GM18873 (cell line): ENCODE data around the gene GLIS1.

Experiments
- ATAC-seq: cut with Tn5 transposase; IDR thresholded peaks from one replicate; pipeline ENCODE4 v1.9.1; 2021; ENCODE audit warnings: mild to moderate bottlenecking, moderate library complexity, moderate number of reproducible peaks; ENCODE audit not compliant: unreplicated experiment, low FRiP score

Gene GLIS1

GRCh38 chr1:53622531-53622930 lies 116.4 kb downstream of the GLIS1 start:
- no peak for ATAC-seq

GRCh38 chr1:53621144-53621543 lies 117.8 kb downstream of the GLIS1 start:
- no peak for ATAC-seq

GRCh38 chr1:53620061-53620855 lies 118.7 kb downstream of the GLIS1 start:
- ATAC-seq: no peak

- no peak for ATAC-seq
Observed at GRCh38 chr1:53619367-53620060, 119.5 kb downstream of the GLIS1 start.

GRCh38 chr1:53618500-53619366 lies 120.2 kb downstream of the GLIS1 start:
- no peak for ATAC-seq

GRCh38 chr1:53617851-53618499 lies 121.0 kb downstream of the GLIS1 start:
- no peak for ATAC-seq

GRCh38 chr1:53617382-53617781 lies 121.6 kb downstream of the GLIS1 start:
- ATAC-seq: no peak

- ATAC-seq: no peak
Observed at GRCh38 chr1:53616927-53617326, 122.0 kb downstream of the GLIS1 start.

- ATAC-seq: no peak
Observed at GRCh38 chr1:53616511-53616910, 122.5 kb downstream of the GLIS1 start.

GRCh38 chr1:53615101-53615500 lies 123.9 kb downstream of the GLIS1 start:
- ATAC-seq: no peak

GRCh38 chr1:53614231-53615021 lies 124.5 kb downstream of the GLIS1 start:
- ATAC-seq: no peak

GRCh38 chr1:53608676-53609075 lies 130.3 kb downstream of the GLIS1 start:
- no peak for ATAC-seq

- ATAC-seq: no peak
Observed at GRCh38 chr1:53608071-53608470, 130.9 kb downstream of the GLIS1 start.

GRCh38 chr1:53606651-53607051 lies 132.3 kb downstream of the GLIS1 start:
- ATAC-seq: no peak

GRCh38 chr1:53606197-53606596 lies 132.8 kb downstream of the GLIS1 start:
- no peak for ATAC-seq

- no peak for ATAC-seq
Observed at GRCh38 chr1:53605181-53605580, 133.8 kb downstream of the GLIS1 start.

- no peak for ATAC-seq
Observed at GRCh38 chr1:53604291-53604919, 134.6 kb downstream of the GLIS1 start.

- no peak for ATAC-seq
Observed at GRCh38 chr1:53603431-53603830, 135.5 kb downstream of the GLIS1 start.
